Cardiac muscle cell (in vitro differentiated cells and primary cell): Measurements from ENCODE around the gene ST6GALNAC3. TPM values are rescaled to one million over a fixed set of nuclear protein-coding genes. Genes with fewer than 3 reads are reported as not detected.

Experiments
- DNase-seq, 2 donors: peaks; one replicate each; pipeline versions ENCODE4 v3.0.0 to v3.0.0-alpha.2; 2010 to 2017; ENCODE audit warnings: low read depth in 1 of 2, low spot score in 1 of 2
- H3K27ac ChIP-seq: fragments of 200-600 bp; sonication (generic); 2 replicates; pipeline ENCODE4 v1.5.1; 2016
- H3K27me3 ChIP-seq: fragments of 200-600 bp; sonication (generic); 2 replicates; pipeline ENCODE4 v1.6.0; 2016; ENCODE audit warnings: control low read depth
- H3K36me3 ChIP-seq: fragments of 200-600 bp; sonication (generic); 2 replicates; pipeline ENCODE4 v1.5.1; 2016; ENCODE audit warnings: control low read depth
- H3K4me1 ChIP-seq: fragments of 200-600 bp; sonication (generic); 2 replicates; pipeline ENCODE4 v1.8.1; 2017; ENCODE audit warnings: low read depth, mild to moderate bottlenecking, mixed run types
- H3K4me3 ChIP-seq: fragments of 200-600 bp; sonication (generic); 2 replicates; pipeline ENCODE4 v1.5.1; 2016; ENCODE audit warnings: mild to moderate bottlenecking
- H3K9me3 ChIP-seq: fragments of 200-600 bp; sonication (generic); 2 replicates; pipeline ENCODE4 v1.5.1; 2017; ENCODE audit warnings: low read depth, mild to moderate bottlenecking, control low read depth
- polyA plus RNA-seq: library from polyadenylated mRNA; unstranded; fragments of >200 nt; fragmentation: Nextera tagmentation; extraction: Ambion mirVana; gene quantifications from 2 replicates; pipeline ENCODE4 v1.2.1, GENCODE V29; 2016
- total RNA-seq: library from RNA; depleted of rRNA; stranded (reverse); fragments of >200 nt; gene quantifications from 2 replicates; pipeline ENCODE4 v1.2.3, GENCODE V29; 2016
- TF ChIP-seq, protein P1 (sequence below): IDR thresholded peaks from 2 replicates; pipeline ENCODE4 v1.5.1; 2012; ENCODE audit warnings: low read depth, mild to moderate bottlenecking, low read length

ST6GALNAC3 gene
- total and polyA plus RNA-seq, 2 experiments from 2014 or later, result 10.4 to 14.8 TPM

DNA sequence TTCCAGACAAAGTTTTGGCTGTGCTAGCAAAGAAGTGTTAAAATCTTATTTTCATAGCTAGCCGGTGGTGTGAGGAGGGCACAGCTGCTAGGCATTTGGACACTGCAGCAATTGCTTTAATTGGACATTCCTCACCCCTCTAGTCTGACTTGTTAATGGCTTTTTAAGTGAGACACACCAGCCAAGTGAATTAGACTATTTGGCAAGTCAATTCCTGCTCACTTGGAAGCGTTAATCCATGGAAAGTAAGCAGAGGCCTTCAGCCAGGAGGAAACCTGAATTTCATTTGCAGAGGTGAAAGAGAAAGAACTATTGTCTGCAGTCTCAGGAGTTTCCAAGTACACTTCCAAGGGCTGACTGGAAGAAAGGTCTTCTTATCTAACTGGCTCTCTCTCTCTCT, 175.7 kb downstream of the ST6GALNAC3 start:
- Histone ChIP-seq H3K9me3 (no peaks in the 10 kb centered on the region), H3K4me3 (no peak overlapping the region), H3K4me1 (peaks cover 40% of the 10 kb centered on the region), H3K27me3 (no peaks in the 10 kb centered on the region), H3K27ac (peak overlapping the region; percentile 77), H3K36me3 (no peaks in the 10 kb centered on the region)
- TF ChIP-seq, protein P1, sequence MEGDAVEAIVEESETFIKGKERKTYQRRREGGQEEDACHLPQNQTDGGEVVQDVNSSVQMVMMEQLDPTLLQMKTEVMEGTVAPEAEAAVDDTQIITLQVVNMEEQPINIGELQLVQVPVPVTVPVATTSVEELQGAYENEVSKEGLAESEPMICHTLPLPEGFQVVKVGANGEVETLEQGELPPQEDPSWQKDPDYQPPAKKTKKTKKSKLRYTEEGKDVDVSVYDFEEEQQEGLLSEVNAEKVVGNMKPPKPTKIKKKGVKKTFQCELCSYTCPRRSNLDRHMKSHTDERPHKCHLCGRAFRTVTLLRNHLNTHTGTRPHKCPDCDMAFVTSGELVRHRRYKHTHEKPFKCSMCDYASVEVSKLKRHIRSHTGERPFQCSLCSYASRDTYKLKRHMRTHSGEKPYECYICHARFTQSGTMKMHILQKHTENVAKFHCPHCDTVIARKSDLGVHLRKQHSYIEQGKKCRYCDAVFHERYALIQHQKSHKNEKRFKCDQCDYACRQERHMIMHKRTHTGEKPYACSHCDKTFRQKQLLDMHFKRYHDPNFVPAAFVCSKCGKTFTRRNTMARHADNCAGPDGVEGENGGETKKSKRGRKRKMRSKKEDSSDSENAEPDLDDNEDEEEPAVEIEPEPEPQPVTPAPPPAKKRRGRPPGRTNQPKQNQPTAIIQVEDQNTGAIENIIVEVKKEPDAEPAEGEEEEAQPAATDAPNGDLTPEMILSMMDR, result no peak
- no peak for DNase-seq

DNA sequence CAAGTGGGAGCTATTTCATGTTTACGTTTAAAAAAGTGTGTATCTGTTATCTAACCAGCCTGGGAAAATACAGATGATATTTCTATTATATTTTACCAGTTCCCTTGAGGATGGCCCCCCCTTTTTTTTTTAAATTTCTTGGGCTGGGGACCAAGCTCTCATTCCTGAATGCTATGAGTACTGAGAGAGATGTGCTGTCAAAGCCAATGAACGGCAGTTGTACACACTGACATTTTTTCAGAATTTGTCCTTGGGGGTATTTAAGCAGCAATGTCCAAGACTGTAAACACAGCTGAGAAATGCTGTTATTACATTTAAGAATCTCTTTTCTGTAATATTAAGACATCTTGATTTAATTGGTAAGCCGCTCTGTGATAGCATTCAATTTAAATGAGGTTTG, 177.9 kb downstream of the ST6GALNAC3 start:
- Histone ChIP-seq H3K4me3 (no peak overlapping the region), H3K27me3 (no peaks in the 10 kb centered on the region), H3K4me1 (peaks cover 37% of the 10 kb centered on the region), H3K9me3 (no peaks in the 10 kb centered on the region), H3K27ac (no peak overlapping the region), H3K36me3 (no peaks in the 10 kb centered on the region)
- TF ChIP-seq, protein P1, result no peak
- DNase-seq, result no peak

DNA sequence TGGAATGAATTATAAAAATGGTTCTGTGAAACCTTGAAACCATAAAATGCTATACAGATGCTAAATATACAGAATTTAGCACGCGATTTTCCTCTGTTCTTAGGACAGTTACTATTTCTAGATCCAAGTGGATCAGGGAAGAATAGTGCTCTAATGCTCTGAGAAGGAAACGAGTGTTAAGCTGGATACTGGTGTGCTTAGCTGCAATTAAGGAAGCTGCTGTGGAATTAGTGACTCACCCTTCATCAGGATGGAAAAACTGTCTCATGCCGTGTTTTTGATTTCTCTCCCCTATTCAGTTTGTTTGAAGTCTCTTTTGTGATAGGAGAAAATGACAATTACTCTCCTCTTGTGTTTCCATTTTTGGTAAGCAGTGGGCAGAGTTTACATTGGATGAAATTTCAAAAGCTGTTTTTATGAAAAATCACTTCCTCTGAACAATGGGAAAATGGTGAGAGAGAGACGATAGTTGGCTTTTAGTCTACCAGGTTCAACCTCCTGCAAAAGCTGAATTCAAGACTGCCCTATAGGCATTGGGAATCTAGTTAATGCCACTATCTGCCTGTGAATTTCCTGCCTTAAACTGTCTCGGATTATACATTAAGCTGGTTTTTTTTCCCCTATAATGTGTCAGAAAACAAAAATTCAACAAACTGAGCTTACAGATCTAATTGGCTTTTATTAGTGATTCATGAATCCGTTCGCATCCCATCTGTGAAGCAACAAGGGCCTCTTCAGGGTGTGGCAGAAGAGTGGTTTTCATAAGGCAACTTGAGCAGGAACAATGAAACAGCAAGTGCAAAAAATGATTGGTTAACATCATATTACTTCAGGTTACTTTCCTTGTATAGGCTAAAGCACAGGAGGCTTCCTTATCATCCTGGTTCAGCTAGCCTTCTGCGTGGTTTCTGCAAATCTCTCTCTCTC, 179.8 kb downstream of the ST6GALNAC3 start:
- TF ChIP-seq, protein P1, result no peak
- Histone ChIP-seq H3K27me3 (no peaks in the 10 kb centered on the region), H3K4me3 (no peak overlapping the region), H3K27ac (no peak overlapping the region), H3K36me3 (no peaks in the 10 kb centered on the region), H3K4me1 (peaks cover 21% of the 10 kb centered on the region), H3K9me3 (no peaks in the 10 kb centered on the region)
- DNase-seq, result peak in 1 of 2 donors; percentile 59

DNA sequence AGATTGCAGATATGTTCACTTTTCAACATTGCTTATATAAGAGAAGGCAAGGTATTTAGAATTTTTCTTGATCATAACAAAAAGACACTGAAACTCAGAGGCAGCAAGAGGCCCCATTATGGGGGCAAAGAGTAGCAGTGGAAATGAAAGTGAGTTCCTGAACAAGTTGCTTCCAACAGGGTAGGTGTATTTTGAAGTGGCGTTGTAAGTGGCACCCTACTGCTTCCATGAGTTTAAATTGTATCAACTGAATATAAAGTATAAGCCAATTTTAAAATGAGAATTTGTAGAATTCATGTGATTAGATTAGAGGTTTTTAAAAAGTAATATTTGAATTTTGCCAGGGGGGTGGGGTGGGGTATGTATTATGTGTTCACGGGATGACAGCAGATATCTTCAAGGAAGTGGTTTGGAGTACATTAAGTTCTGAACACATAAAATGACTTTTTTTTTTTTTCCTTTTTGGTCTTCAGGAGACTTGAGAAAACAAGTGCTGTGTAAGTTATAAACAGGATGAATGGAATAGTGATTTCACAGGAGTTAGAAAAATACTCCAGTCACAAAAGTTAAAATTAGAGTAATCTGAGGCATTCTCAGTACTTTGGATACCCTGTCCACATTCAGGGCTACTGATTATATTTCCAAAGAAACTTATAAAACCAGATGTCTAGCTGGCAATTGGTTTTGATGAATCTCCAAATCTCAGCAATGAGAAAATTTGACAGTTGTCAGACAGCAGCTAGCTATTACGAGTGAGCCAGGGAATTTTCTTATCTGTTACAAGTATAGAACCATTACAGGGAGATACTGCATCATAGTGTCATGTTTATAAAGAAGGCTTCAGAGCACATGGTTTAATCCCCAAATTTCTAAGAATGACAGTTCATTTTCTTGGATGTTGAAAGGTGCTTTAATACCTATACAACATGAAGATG, 182.0 kb downstream of the ST6GALNAC3 start:
- H3K27me3 ChIP-seq, result no peaks in the 10 kb centered on the region
- no peak overlapping the region for H3K4me3 ChIP-seq
- H3K36me3 ChIP-seq, result no peaks in the 10 kb centered on the region
- H3K9me3 ChIP-seq, result no peaks in the 10 kb centered on the region
- TF ChIP-seq, protein P1, result no peak
- no peak overlapping the region for H3K27ac ChIP-seq
- no peak for DNase-seq
- peaks cover 9% of the 10 kb centered on the region for H3K4me1 ChIP-seq

DNA sequence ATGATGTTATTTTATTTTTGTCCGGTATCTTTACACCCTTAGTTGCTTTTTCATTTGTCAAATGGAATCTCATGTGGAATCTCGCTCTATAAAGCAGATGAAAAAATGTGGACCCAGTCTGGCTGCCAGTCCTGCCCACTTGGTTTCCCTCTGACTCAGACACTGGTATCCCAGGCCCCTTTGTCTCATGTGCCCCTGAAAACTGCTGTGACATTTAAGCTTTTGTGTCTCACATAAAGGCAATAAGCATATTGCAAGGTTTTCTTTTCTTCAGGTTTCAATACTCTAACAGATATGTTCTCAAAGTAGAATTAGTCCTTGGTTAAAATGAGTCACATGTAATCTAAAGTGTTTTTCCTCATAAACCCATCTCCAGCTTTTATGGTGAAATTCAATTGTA, 183.3 kb downstream of the ST6GALNAC3 start:
- Histone ChIP-seq H3K36me3 (no peaks in the 10 kb centered on the region), H3K27me3 (no peaks in the 10 kb centered on the region), H3K9me3 (no peaks in the 10 kb centered on the region), H3K4me3 (no peak overlapping the region), H3K4me1 (peaks cover 9% of the 10 kb centered on the region), H3K27ac (no peak overlapping the region)
- DNase-seq, result no peak
- TF ChIP-seq, protein P1, result no peak
